Activated CD8-positive, alpha-beta memory T cell treated with anti-CD3 and anti-CD28 coated beads, Interleukin-2, amount 50 U/mL, for 1 hour (primary cell): ENCODE data around the gene UNC13B.

Source experiments
- DNase-seq: peaks from one replicate; pipeline ENCODE4 v3.0.0-alpha.2; 2020; ENCODE audit errors: extremely low read depth

UNC13B gene

DNA sequence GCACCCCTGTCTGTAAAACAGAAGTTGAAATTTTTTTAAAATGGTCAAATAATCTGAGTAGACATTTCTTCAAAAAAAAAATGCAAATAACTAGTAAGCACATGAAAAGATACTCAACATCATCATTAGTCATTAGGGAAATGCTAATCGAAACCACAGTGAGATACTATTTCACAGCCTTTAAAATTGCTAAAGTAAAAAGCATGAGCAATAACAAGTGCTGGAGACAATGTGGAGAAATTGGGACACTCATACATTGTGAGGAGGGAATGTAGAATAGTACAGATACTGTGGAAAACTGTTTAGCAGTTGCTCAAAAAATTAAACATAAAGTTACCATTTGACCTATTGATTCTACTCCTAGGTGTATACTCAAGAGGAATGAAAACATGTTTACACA is 269.7 kb downstream of the UNC13B start:
- DNase-seq = no peak

DNA sequence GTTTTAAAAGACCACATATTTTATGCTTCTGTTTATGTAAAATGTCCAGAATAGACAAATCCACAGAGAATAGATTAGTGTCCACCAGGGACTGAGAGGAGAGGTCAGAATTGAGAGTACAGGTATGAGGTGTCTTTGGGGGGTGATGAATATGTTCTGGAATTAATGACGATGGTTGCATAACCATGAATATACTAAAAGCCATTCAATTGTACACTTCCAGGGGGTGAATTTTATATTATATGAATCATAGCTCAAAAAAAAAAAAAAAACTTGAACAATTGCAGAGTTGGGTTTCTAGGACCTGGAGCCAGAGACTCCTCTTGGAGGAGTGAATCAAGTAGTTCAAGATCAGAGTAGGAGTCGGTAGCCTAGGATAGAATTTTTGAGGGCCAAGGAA is 270.3 kb downstream of the UNC13B start:
- DNase-seq = no peak

- DNase-seq = no peak
Observed at GRCh38 chr9:35436933-35437332, 275.1 kb downstream of the UNC13B start.

GRCh38 chr9:35446012-35446411 is 284.2 kb downstream of the UNC13B start:
- no peak for DNase-seq

- no peak for DNase-seq
Observed at GRCh38 chr9:35448496-35448895, 286.7 kb downstream of the UNC13B start.

DNA sequence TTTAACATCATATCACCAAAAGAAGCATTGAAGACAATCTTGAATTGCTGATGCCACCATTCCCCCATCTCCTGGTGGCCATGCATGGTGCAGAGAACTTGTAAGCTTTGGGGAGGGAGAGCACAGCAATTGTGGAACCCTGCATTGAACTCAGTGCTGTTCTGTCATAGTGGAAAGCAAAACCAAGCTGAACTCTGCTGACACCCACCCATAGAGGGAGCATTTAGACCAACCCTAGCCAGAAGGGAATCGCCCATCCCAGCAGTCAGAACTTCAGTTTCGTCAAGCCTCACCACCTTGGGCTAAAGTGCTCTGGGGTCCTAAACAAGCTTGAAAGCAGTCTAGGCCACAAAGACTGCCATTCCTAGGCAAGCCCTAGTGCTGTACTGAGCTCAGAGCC is 290.7 kb downstream of the UNC13B start:
- DNase-seq = no peak

DNA sequence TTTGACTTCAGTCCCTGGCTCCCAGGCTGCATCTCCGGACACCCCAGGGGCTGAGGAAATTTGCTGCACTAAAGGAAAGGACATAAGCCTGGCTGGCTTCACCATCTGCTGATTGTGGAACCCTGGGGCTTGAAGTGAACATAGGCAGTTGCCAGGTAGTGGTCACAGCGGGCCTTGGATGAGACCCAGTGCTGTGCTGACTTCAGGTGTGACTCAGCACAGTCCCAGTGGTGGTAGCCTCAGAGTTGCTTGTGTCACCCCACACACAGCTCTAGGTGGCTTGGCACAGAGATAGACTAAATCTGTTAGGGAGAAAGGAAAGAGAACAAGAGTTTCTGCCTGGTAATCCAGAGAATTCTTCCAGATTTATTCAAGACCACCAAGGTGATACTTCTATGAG is 292.0 kb downstream of the UNC13B start:
- no peak for DNase-seq
